Mucosa of rectum (tissue), 2 donors: ENCODE measurements around the gene TRAF3IP3.

Experiments used
- H3K27ac ChIP-seq, 2 donors: one replicate each; pipeline ENCODE4 v1.7.0; 2013; ENCODE audit warnings: inconsistent platforms in 2 of 2, low read depth in 2 of 2, low read length in 2 of 2
- H3K27me3 ChIP-seq, 2 donors: one replicate each; pipeline ENCODE4 v1.7.0; 2013; ENCODE audit warnings: low read length in 2 of 2; ENCODE audit not compliant: control insufficient read depth in 2 of 2, insufficient read depth in 2 of 2
- H3K36me3 ChIP-seq, 2 donors: one replicate each; pipeline ENCODE4 v1.7.0; 2013; ENCODE audit warnings: low read length in 2 of 2; ENCODE audit not compliant: control insufficient read depth in 2 of 2, insufficient read depth in 2 of 2
- H3K4me1 ChIP-seq, 2 donors: one replicate each; pipeline ENCODE4 v1.7.0; 2013; ENCODE audit warnings: low read length in 2 of 2, mild to moderate bottlenecking in 1 of 2; ENCODE audit not compliant: control insufficient read depth in 2 of 2, insufficient read depth in 2 of 2
- H3K4me3 ChIP-seq, 2 donors: one replicate each; pipeline ENCODE4 v1.7.0; 2013; ENCODE audit warnings: low read length in 2 of 2
- H3K9ac ChIP-seq, 2 donors: one replicate each; pipeline ENCODE4 v1.7.0; 2013; ENCODE audit warnings: low read length in 2 of 2, low read depth in 1 of 2, mild to moderate bottlenecking in 1 of 2
- H3K9me3 ChIP-seq, 2 donors: one replicate each; pipeline ENCODE4 v1.7.0; 2013; ENCODE audit warnings: low read length in 2 of 2; ENCODE audit not compliant: control insufficient read depth in 2 of 2
- donor health status: healthy.
- donor health status: Normal muscosa, but diverticular disease.

Gene TRAF3IP3

GRCh38 chr1:209736490-209737117 lies 19.2 kb upstream of the TRAF3IP3 start:
- no peak overlapping the region for H3K4me3 ChIP-seq
- no peak overlapping the region for H3K27ac ChIP-seq
- H3K27me3 ChIP-seq = no peaks in the 10 kb centered on the region
- H3K36me3 ChIP-seq = no peaks in the 10 kb centered on the region
- no peaks in the 10 kb centered on the region for H3K4me1 ChIP-seq
- no peaks in the 10 kb centered on the region for H3K9me3 ChIP-seq
- no peak overlapping the region for H3K9ac ChIP-seq

DNA sequence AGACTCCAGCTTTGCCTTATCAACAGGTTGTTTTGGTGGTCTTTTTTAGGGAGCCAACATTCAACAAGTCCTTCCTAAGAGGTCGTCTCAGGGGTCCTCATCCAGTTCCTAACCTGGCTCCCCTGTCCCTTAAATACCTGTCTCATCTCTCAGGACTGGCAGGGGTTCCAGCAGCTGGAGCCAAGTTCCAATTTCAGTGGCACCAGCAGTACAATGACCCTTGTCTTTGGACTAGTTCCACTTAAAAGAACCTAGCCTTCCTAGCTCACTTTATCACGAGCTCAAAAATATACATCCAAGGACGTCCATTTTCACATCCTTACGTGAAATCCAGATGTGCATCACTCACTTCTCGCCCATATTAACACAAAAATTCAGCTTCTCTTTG lies 18.7 kb upstream of the TRAF3IP3 start:
- H3K4me3 ChIP-seq = no peak overlapping the region
- H3K4me1 ChIP-seq = no peaks in the 10 kb centered on the region
- no peaks in the 10 kb centered on the region for H3K9me3 ChIP-seq
- no peaks in the 10 kb centered on the region for H3K27me3 ChIP-seq
- no peaks in the 10 kb centered on the region for H3K36me3 ChIP-seq
- no peak overlapping the region for H3K9ac ChIP-seq
- H3K27ac ChIP-seq = no peak overlapping the region

GRCh38 chr1:209738270-209738669 lies 17.6 kb upstream of the TRAF3IP3 start:
- Histone ChIP-seq H3K27me3 (no peaks in the 10 kb centered on the region), H3K9ac (no peak overlapping the region), H3K4me3 (no peak overlapping the region), H3K9me3 (no peaks in the 10 kb centered on the region), H3K4me1 (no peaks in the 10 kb centered on the region), H3K36me3 (no peaks in the 10 kb centered on the region), H3K27ac (no peak overlapping the region)

DNA sequence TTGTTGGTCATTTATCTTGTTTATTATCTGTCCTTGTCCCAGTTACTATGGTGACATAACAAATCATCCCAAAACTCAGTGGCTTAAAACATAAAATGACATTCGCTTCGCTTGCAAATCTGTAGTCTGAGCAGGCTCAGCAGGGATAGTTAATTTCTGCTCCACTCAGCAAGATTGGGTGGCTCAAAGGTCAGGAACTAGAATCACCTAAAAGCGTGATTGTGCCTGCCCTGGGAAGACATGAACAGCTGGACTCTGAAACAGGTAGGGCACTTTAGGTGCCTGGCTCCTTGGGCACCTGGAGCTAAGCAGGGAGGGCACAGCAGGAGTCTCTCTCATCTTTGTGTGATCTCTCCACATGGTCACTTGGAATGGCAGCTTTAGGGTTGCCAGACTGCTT lies 14.7 kb upstream of the TRAF3IP3 start:
- no peaks in the 10 kb centered on the region for H3K9me3 ChIP-seq
- no peak overlapping the region for H3K27ac ChIP-seq
- H3K27me3 ChIP-seq = no peaks in the 10 kb centered on the region
- no peaks in the 10 kb centered on the region for H3K4me1 ChIP-seq
- no peaks in the 10 kb centered on the region for H3K36me3 ChIP-seq
- H3K9ac ChIP-seq = no peak overlapping the region
- no peak overlapping the region for H3K4me3 ChIP-seq

GRCh38 chr1:209741889-209742288 lies 14.0 kb upstream of the TRAF3IP3 start:
- H3K36me3 ChIP-seq = no peaks in the 10 kb centered on the region
- no peaks in the 10 kb centered on the region for H3K9me3 ChIP-seq
- no peak overlapping the region for H3K27ac ChIP-seq
- no peak overlapping the region for H3K9ac ChIP-seq
- H3K4me1 ChIP-seq = no peaks in the 10 kb centered on the region
- no peak overlapping the region for H3K4me3 ChIP-seq
- no peaks in the 10 kb centered on the region for H3K27me3 ChIP-seq

DNA sequence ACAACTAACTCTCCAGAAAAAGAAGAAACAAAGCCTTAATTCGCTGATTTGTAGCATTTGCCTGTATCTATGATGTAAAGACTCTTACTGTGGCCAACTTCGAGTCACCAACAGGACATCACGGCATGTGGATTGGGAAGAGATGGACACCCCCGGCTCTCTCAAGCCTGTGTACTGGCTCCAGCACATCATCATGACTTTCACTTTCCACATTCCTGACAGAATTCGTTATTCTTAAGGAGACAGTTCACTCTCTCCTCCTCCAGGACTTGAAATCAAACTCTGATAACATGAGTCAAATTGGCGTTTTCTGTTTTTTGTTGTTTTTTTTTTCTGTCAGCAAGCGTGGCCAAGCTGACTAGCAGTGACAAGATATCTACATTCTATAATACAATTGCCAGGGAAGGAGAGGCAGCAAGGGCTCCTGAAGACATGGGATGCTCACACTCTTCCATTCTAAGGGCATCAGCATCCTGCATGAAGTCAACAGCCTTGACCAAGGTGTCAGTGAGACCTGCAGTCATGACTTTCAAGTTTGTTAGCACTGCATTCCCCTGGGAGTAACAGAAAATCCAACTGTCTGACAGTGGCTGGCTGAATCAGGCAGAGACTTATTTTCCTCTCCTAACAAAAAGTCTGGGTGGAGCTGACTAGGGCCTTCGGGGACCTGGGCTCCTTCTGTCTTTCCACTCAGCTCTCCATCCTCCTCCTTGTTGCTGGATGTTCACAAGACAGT lies 13.3 kb upstream of the TRAF3IP3 start:
- Histone ChIP-seq H3K4me1 (peaks cover 0 to 3% of the 10 kb centered on the region in 2 donors), H3K27ac (peak overlapping the region in 1 of 2 donors; percentile 12), H3K9me3 (no peaks in the 10 kb centered on the region), H3K4me3 (no peak overlapping the region), H3K36me3 (no peaks in the 10 kb centered on the region), H3K27me3 (no peaks in the 10 kb centered on the region), H3K9ac (no peak overlapping the region)

- Histone ChIP-seq H3K27me3 (no peaks in the 10 kb centered on the region), H3K4me3 (no peak overlapping the region), H3K9ac (no peak overlapping the region), H3K27ac (no peak overlapping the region), H3K4me1 (peaks cover 4 to 8% of the 10 kb centered on the region in 2 donors), H3K9me3 (no peaks in the 10 kb centered on the region), H3K36me3 (no peaks in the 10 kb centered on the region)
Observed at GRCh38 chr1:209743145-209743482, 12.7 kb upstream of the TRAF3IP3 start.

- H3K27ac ChIP-seq = no peak overlapping the region
- H3K36me3 ChIP-seq = no peaks in the 10 kb centered on the region
- H3K27me3 ChIP-seq = no peaks in the 10 kb centered on the region
- H3K4me1 ChIP-seq = peaks cover 5 to 12% of the 10 kb centered on the region in 2 donors
- H3K4me3 ChIP-seq = no peak overlapping the region
- no peak overlapping the region for H3K9ac ChIP-seq
- no peaks in the 10 kb centered on the region for H3K9me3 ChIP-seq
Observed at GRCh38 chr1:209746451-209747165, 9.2 kb upstream of the TRAF3IP3 start.

GRCh38 chr1:209747580-209748262 lies 8.1 kb upstream of the TRAF3IP3 start:
- Histone ChIP-seq H3K9me3 (no peaks in the 10 kb centered on the region), H3K36me3 (no peaks in the 10 kb centered on the region), H3K9ac (peak overlapping the region; percentile 26 to 36), H3K27me3 (no peaks in the 10 kb centered on the region), H3K4me3 (peak overlapping the region; percentile 46 to 66), H3K27ac (peak overlapping the region in 1 of 2 donors; percentile 56), H3K4me1 (peaks cover 5 to 16% of the 10 kb centered on the region in 2 donors)

- Histone ChIP-seq H3K9me3 (no peaks in the 10 kb centered on the region), H3K27ac (no peak overlapping the region), H3K4me3 (no peak overlapping the region), H3K4me1 (peaks cover 5 to 16% of the 10 kb centered on the region in 2 donors), H3K27me3 (no peaks in the 10 kb centered on the region), H3K36me3 (no peaks in the 10 kb centered on the region), H3K9ac (no peak overlapping the region)
Observed at GRCh38 chr1:209748620-209749019, 7.2 kb upstream of the TRAF3IP3 start.
